Measurements from ENCODE around the gene KCTD8.

Gene KCTD8

DNA sequence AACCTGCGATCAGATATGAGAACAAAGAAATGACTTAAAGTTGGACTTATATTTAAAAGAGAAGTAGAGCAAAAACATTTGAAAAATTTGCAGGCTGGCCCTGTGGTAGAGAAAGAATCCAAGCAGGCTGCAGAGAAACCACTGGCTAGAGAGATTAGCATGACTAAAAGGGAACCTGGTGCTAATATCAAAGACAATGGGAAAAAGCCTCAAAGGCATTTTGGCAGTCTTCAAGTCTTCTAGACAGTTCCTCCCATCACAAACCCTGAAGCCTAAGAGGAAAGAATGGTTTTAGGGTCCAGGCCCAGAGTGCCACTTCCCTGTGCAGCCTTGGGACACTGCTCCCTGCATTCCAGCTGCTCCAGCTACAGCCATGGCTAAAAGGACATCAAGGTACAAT lies 33.4 kb downstream of the KCTD8 start:
- no peak for ATAC-seq
- TF ChIP-seq PPARA (CRISPR knock-in tag; IDR thresholded peaks at IDR 0.05; ENCODE audit: borderline replicate concordance), result no peak
- no peak for TF ChIP-seq CSDC2 (CRISPR knock-in tag; IDR thresholded peaks at IDR 0.05)
- TF ChIP-seq RARB (CRISPR knock-in tag; IDR thresholded peaks at IDR 0.05), result no peak
- TF ChIP-seq TCF4 (CRISPR knock-in tag; IDR thresholded peaks at IDR 0.05; ENCODE audit: borderline replicate concordance), result no peak
- TF ChIP-seq, protein P1, sequence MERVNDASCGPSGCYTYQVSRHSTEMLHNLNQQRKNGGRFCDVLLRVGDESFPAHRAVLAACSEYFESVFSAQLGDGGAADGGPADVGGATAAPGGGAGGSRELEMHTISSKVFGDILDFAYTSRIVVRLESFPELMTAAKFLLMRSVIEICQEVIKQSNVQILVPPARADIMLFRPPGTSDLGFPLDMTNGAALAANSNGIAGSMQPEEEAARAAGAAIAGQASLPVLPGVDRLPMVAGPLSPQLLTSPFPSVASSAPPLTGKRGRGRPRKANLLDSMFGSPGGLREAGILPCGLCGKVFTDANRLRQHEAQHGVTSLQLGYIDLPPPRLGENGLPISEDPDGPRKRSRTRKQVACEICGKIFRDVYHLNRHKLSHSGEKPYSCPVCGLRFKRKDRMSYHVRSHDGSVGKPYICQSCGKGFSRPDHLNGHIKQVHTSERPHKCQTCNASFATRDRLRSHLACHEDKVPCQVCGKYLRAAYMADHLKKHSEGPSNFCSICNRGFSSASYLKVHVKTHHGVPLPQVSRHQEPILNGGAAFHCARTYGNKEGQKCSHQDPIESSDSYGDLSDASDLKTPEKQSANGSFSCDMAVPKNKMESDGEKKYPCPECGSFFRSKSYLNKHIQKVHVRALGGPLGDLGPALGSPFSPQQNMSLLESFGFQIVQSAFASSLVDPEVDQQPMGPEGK (CRISPR knock-in tag; IDR thresholded peaks at IDR 0.05; ENCODE audit: borderline replicate concordance), result no peak
- TF ChIP-seq BACH2 (CRISPR knock-in tag; IDR thresholded peaks at IDR 0.05; ENCODE audit: borderline replicate concordance), result no peak
- TF ChIP-seq SNAI2 (CRISPR knock-in tag; IDR thresholded peaks at IDR 0.05), result no peak
- no peak for TF ChIP-seq ZC3H10 (CRISPR knock-in tag; IDR thresholded peaks at IDR 0.05)
- no peak for TF ChIP-seq OSR1 (CRISPR knock-in tag; IDR thresholded peaks at IDR 0.05)
- no peak for TF ChIP-seq ESRRG (CRISPR knock-in tag; IDR thresholded peaks at IDR 0.05)
- no peak for TF ChIP-seq ZFP3 (CRISPR knock-in tag; IDR thresholded peaks at IDR 0.05)
- TF ChIP-seq ZNF565 (CRISPR knock-in tag; conservative IDR thresholded peaks at IDR 0.05; ENCODE audit: low read depth), result no peak
- TF ChIP-seq, protein P2, sequence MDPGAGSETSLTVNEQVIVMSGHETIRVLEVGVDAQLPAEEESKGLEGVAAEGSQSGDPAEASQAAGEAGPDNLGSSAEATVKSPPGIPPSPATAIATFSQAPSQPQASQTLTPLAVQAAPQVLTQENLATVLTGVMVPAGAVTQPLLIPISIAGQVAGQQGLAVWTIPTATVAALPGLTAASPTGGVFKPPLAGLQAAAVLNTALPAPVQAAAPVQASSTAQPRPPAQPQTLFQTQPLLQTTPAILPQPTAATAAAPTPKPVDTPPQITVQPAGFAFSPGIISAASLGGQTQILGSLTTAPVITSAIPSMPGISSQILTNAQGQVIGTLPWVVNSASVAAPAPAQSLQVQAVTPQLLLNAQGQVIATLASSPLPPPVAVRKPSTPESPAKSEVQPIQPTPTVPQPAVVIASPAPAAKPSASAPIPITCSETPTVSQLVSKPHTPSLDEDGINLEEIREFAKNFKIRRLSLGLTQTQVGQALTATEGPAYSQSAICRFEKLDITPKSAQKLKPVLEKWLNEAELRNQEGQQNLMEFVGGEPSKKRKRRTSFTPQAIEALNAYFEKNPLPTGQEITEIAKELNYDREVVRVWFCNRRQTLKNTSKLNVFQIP (CRISPR knock-in tag; IDR thresholded peaks at IDR 0.05; ENCODE audit: borderline replicate concordance, low read depth), result no peak
- no peak for TF ChIP-seq ZNF70 (CRISPR knock-in tag; IDR thresholded peaks at IDR 0.05)
- TF ChIP-seq, protein P3, sequence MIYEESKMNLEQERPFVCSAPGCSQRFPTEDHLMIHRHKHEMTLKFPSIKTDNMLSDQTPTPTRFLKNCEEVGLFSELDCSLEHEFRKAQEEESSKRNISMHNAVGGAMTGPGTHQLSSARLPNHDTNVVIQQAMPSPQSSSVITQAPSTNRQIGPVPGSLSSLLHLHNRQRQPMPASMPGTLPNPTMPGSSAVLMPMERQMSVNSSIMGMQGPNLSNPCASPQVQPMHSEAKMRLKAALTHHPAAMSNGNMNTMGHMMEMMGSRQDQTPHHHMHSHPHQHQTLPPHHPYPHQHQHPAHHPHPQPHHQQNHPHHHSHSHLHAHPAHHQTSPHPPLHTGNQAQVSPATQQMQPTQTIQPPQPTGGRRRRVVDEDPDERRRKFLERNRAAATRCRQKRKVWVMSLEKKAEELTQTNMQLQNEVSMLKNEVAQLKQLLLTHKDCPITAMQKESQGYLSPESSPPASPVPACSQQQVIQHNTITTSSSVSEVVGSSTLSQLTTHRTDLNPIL (CRISPR knock-in tag; IDR thresholded peaks at IDR 0.05; ENCODE audit: low read depth), result no peak
- TF ChIP-seq, protein P4, sequence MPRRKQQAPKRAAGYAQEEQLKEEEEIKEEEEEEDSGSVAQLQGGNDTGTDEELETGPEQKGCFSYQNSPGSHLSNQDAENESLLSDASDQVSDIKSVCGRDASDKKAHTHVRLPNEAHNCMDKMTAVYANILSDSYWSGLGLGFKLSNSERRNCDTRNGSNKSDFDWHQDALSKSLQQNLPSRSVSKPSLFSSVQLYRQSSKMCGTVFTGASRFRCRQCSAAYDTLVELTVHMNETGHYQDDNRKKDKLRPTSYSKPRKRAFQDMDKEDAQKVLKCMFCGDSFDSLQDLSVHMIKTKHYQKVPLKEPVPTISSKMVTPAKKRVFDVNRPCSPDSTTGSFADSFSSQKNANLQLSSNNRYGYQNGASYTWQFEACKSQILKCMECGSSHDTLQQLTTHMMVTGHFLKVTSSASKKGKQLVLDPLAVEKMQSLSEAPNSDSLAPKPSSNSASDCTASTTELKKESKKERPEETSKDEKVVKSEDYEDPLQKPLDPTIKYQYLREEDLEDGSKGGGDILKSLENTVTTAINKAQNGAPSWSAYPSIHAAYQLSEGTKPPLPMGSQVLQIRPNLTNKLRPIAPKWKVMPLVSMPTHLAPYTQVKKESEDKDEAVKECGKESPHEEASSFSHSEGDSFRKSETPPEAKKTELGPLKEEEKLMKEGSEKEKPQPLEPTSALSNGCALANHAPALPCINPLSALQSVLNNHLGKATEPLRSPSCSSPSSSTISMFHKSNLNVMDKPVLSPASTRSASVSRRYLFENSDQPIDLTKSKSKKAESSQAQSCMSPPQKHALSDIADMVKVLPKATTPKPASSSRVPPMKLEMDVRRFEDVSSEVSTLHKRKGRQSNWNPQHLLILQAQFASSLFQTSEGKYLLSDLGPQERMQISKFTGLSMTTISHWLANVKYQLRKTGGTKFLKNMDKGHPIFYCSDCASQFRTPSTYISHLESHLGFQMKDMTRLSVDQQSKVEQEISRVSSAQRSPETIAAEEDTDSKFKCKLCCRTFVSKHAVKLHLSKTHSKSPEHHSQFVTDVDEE (CRISPR knock-in tag; IDR thresholded peaks at IDR 0.05), result no peak
- TF ChIP-seq TOX (CRISPR knock-in tag; IDR thresholded peaks at IDR 0.05; ENCODE audit: borderline replicate concordance), result no peak
- TF ChIP-seq, protein P5, sequence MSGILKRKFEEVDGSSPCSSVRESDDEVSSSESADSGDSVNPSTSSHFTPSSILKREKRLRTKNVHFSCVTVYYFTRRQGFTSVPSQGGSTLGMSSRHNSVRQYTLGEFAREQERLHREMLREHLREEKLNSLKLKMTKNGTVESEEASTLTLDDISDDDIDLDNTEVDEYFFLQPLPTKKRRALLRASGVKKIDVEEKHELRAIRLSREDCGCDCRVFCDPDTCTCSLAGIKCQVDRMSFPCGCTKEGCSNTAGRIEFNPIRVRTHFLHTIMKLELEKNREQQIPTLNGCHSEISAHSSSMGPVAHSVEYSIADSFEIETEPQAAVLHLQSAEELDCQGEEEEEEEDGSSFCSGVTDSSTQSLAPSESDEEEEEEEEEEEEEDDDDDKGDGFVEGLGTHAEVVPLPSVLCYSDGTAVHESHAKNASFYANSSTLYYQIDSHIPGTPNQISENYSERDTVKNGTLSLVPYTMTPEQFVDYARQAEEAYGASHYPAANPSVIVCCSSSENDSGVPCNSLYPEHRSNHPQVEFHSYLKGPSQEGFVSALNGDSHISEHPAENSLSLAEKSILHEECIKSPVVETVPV (CRISPR knock-in tag; IDR thresholded peaks at IDR 0.05), result no peak
- no peak for TF ChIP-seq ZNF8 (CRISPR knock-in tag; IDR thresholded peaks at IDR 0.05)

DNA sequence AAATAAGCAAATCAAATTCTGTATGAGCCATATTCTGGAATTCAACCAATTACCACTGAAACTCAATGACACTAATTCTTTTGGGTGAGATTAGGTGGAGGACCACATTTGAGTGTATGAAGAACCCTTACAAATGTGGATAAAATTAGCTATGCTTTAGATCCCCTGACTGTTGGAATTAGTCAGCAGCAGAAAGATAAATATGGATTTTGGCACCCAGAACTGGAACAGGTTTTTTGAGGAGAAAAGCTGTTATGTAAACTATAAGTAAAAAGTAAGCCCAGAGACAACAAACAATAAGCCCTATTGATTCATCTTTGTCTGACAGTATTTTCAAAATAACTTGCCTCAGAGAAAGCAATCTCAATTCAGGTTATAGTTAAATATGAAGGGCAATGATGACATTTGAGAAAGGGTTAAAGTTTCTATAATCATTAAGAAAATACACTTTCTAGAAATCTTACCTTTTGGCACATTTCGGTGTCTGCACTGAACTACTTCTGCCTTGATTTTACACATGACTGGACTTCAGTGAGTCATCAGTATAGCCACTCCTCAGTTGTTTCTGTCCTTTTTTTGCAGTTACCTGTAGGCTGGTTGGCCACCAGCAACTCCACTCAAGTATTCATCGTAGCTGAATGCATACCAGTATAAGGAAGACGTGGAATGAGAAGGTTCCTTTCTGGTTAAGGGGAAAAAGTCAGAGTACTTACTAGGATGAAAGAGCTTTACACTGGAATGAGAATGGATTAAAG lies 80.0 kb downstream of the KCTD8 start:
- TF ChIP-seq, protein P1 (CRISPR knock-in tag; IDR thresholded peaks at IDR 0.05; ENCODE audit: borderline replicate concordance), result no peak
- TF ChIP-seq, protein P4 (CRISPR knock-in tag; IDR thresholded peaks at IDR 0.05), result no peak
- no peak for TF ChIP-seq ZNF8 (CRISPR knock-in tag; IDR thresholded peaks at IDR 0.05)
- TF ChIP-seq ARNTL (CRISPR knock-in tag; IDR thresholded peaks at IDR 0.05; ENCODE audit: borderline replicate concordance, low read depth), result no peak
- no peak for TF ChIP-seq CSDC2 (CRISPR knock-in tag; IDR thresholded peaks at IDR 0.05)
- no peak for TF ChIP-seq TOX (CRISPR knock-in tag; IDR thresholded peaks at IDR 0.05; ENCODE audit: borderline replicate concordance)
- no peak for TF ChIP-seq PPARA (CRISPR knock-in tag; IDR thresholded peaks at IDR 0.05; ENCODE audit: borderline replicate concordance)
- no peak for TF ChIP-seq OSR1 (CRISPR knock-in tag; IDR thresholded peaks at IDR 0.05)
- no peak for TF ChIP-seq ZC3H10 (CRISPR knock-in tag; IDR thresholded peaks at IDR 0.05)
- TF ChIP-seq RARB (CRISPR knock-in tag; IDR thresholded peaks at IDR 0.05), result no peak
- TF ChIP-seq GLIS3 (CRISPR knock-in tag; IDR thresholded peaks at IDR 0.05), result no peak
- TF ChIP-seq ZNF70 (CRISPR knock-in tag; IDR thresholded peaks at IDR 0.05), result no peak
- TF ChIP-seq ISL1 (CRISPR knock-in tag; IDR thresholded peaks at IDR 0.05), result no peak
- TF ChIP-seq, protein P5 (CRISPR knock-in tag; IDR thresholded peaks at IDR 0.05), result no peak
- ATAC-seq, result no peak
